ENCODE results near the gene CD300LG. TPM values are rescaled to one million over a fixed set of nuclear protein-coding genes. Genes with fewer than 3 reads are reported as not detected.

CD300LG gene
- total RNA-seq, 2 donors from 2014 or later: 0.09 to 33.5 TPM

- WGBS: 68% methylated on average over 5 of the region's 5 CpGs
- no peaks in the 10 kb centered on the region for H3K4me1 ChIP-seq (replicated peaks)
- intact Hi-C loops (cut with DNase I): no loop called here
- TF ChIP-seq CTCF (IDR thresholded peaks at IDR 0.05) (no peak), POLR2AphosphoS5 (IDR thresholded peaks at IDR 0.05) (no peak), POLR2A (IDR thresholded peaks at IDR 0.05) (no peak)
- no peak for DNase-seq (ENCODE audit: low spot score)
- H3K9me3 ChIP-seq: no peaks in the 10 kb centered on the region
- no peak overlapping the region for H3K4me3 ChIP-seq
- H3K36me3 ChIP-seq: no peaks in the 10 kb centered on the region
- H3K27ac ChIP-seq: no peak overlapping the region
- no peaks in the 10 kb centered on the region for H3K27me3 ChIP-seq (replicated peaks; ENCODE audit: insufficient read depth)
Measured at GRCh38 chr17:43873091-43873490, 26.1 kb downstream of the CD300LG start.

GRCh38 chr17:43873815-43874214 lies 26.8 kb downstream of the CD300LG start:
- H3K27me3 ChIP-seq (replicated peaks; ENCODE audit: insufficient read depth): no peaks in the 10 kb centered on the region
- H3K27ac ChIP-seq: no peak overlapping the region
- intact Hi-C loops (cut with DNase I): no loop called here
- 71% methylated on average over 6 of the region's 6 CpGs for WGBS
- no peaks in the 10 kb centered on the region for H3K4me1 ChIP-seq (replicated peaks)
- no peaks in the 10 kb centered on the region for H3K9me3 ChIP-seq
- TF ChIP-seq POLR2AphosphoS5 (IDR thresholded peaks at IDR 0.05): no peak
- no peak for TF ChIP-seq POLR2A (IDR thresholded peaks at IDR 0.05)
- no peak for TF ChIP-seq CTCF (IDR thresholded peaks at IDR 0.05)
- H3K4me3 ChIP-seq: no peak overlapping the region
- H3K36me3 ChIP-seq: no peaks in the 10 kb centered on the region
- no peak for DNase-seq (ENCODE audit: low spot score)

- Histone ChIP-seq H3K36me3 (no peaks in the 10 kb centered on the region), H3K9me3 (no peaks in the 10 kb centered on the region), H3K4me1 (replicated peaks) (no peaks in the 10 kb centered on the region), H3K4me3 (no peak overlapping the region), H3K27me3 (replicated peaks; ENCODE audit: insufficient read depth) (no peaks in the 10 kb centered on the region), H3K27ac (no peak overlapping the region)
- DNase-seq (ENCODE audit: low spot score): no peak
- 55% methylated on average over 3 of the region's 3 CpGs for WGBS
- TF ChIP-seq CTCF (IDR thresholded peaks at IDR 0.05) (no peak), POLR2AphosphoS5 (IDR thresholded peaks at IDR 0.05) (no peak), POLR2A (IDR thresholded peaks at IDR 0.05) (no peak)
- intact Hi-C loops (cut with DNase I): no loop called here
Measured at GRCh38 chr17:43874293-43874692, 27.3 kb downstream of the CD300LG start.

GRCh38 chr17:43875476-43876147 lies 28.6 kb downstream of the CD300LG start:
- TF ChIP-seq POLR2AphosphoS5 (IDR thresholded peaks at IDR 0.05): no peak
- TF ChIP-seq CTCF (IDR thresholded peaks at IDR 0.05): no peak
- TF ChIP-seq POLR2A (IDR thresholded peaks at IDR 0.05): no peak
- no peaks in the 10 kb centered on the region for H3K27me3 ChIP-seq (replicated peaks; ENCODE audit: insufficient read depth)
- H3K27ac ChIP-seq: no peak overlapping the region
- 97% methylated on average over 3 of the region's 3 CpGs for WGBS
- no peak overlapping the region for H3K4me3 ChIP-seq
- H3K36me3 ChIP-seq: no peaks in the 10 kb centered on the region
- no peak for DNase-seq (ENCODE audit: low spot score)
- intact Hi-C loops (cut with DNase I): no loop called here
- H3K4me1 ChIP-seq (replicated peaks): no peaks in the 10 kb centered on the region
- H3K9me3 ChIP-seq: no peaks in the 10 kb centered on the region

GRCh38 chr17:43877031-43877430 lies 30.1 kb downstream of the CD300LG start:
- H3K36me3 ChIP-seq: no peaks in the 10 kb centered on the region
- H3K27me3 ChIP-seq (replicated peaks; ENCODE audit: insufficient read depth): no peaks in the 10 kb centered on the region
- DNase-seq (ENCODE audit: low spot score): no peak
- H3K27ac ChIP-seq: no peak overlapping the region
- no peaks in the 10 kb centered on the region for H3K4me1 ChIP-seq (replicated peaks)
- 80% methylated on average over 7 of the region's 7 CpGs for WGBS
- intact Hi-C loops (cut with DNase I): no loop called here
- no peaks in the 10 kb centered on the region for H3K9me3 ChIP-seq
- TF ChIP-seq POLR2A (IDR thresholded peaks at IDR 0.05) (no peak), CTCF (IDR thresholded peaks at IDR 0.05) (no peak), POLR2AphosphoS5 (IDR thresholded peaks at IDR 0.05) (no peak)
- no peak overlapping the region for H3K4me3 ChIP-seq

All from prostate gland (tissue), 2 donors.